Karpas-422 (cell line): ENCODE results near the gene RAET1E. TPM values are rescaled to one million over a fixed set of nuclear protein-coding genes. Genes with fewer than 3 reads are reported as not detected.
"Not testable (repeated sequence)": the region's sequence is repeated elsewhere in the genome, so short reads cannot be mapped to it uniquely, and the experiment has no call there.

Experiments
- DNase-seq: peaks from one replicate; pipeline ENCODE4 v3.0.0-alpha.2; 2015
- H2AFZ ChIP-seq: fragments of 200-600 bp; sonication (generic); 2 replicates; pipeline ENCODE4 v1.6.1; 2014; ENCODE audit warnings: antibody characterized with exemption, low read length, mixed read lengths
- H3K27ac ChIP-seq: fragments of 200-600 bp; sonication (generic); 2 replicates; pipeline ENCODE4 v1.5.1; 2014; ENCODE audit warnings: mild to moderate bottlenecking, low read length, moderate library complexity
- H3K27me3 ChIP-seq: fragments of 200-600 bp; sonication (generic); 2 replicates; pipeline ENCODE4 v1.6.1; 2014; ENCODE audit warnings: low read length, mixed read lengths
- H3K36me3 ChIP-seq: fragments of 200-600 bp; sonication (generic); 2 replicates; pipeline ENCODE4 v1.6.1; 2014; ENCODE audit warnings: low read length, mixed read lengths; ENCODE audit not compliant: insufficient read depth
- H3K4me1 ChIP-seq: fragments of 200-600 bp; sonication (generic); 2 replicates; pipeline ENCODE4 v1.6.1; 2014; ENCODE audit warnings: mild to moderate bottlenecking, low read length, mixed read lengths
- H3K4me2 ChIP-seq: fragments of 200-600 bp; sonication (generic); 2 replicates; pipeline ENCODE4 v1.6.1; 2014; ENCODE audit warnings: low read length, low read depth, mild to moderate bottlenecking; ENCODE audit not compliant: poor library complexity, severe bottlenecking
- H3K4me3 ChIP-seq: fragments of 200-600 bp; sonication (generic); 2 replicates; pipeline ENCODE4 v1.5.1; 2014; ENCODE audit warnings: mild to moderate bottlenecking, antibody characterized with exemption, low read length, mixed read lengths
- H3K79me2 ChIP-seq: fragments of 200-600 bp; sonication (generic); 2 replicates; pipeline ENCODE4 v1.6.1; 2014; ENCODE audit warnings: mild to moderate bottlenecking, low read length, mixed read lengths
- H3K9ac ChIP-seq: fragments of 200-600 bp; sonication (generic); 2 replicates; pipeline ENCODE4 v1.6.0; 2014; ENCODE audit warnings: low read length
- H3K9me2 ChIP-seq: fragments of 200-600 bp; sonication (generic), shearing (Covaris generic); replicated peaks from 2 replicates; pipeline ENCODE4 v1.6.0; 2014; ENCODE audit warnings: mild to moderate bottlenecking, low read length, moderate library complexity; ENCODE audit not compliant: insufficient read depth
- H3K9me3 ChIP-seq: fragments of 300-700, 200-600 bp; sonication (generic); 2 replicates; pipeline ENCODE4 v1.6.1; 2014; ENCODE audit warnings: low read length, mixed read lengths
- H4K20me1 ChIP-seq: fragments of 200-600 bp; sonication (generic); 2 replicates; pipeline ENCODE4 v1.6.1; 2014; ENCODE audit warnings: mild to moderate bottlenecking, antibody characterized with exemption, low read length, low read depth; ENCODE audit not compliant: insufficient read depth
- total RNA-seq: library from RNA; depleted of rRNA; stranded (reverse); fragments of >200 nt; shearing (Covaris generic); gene quantifications from 2 replicates; pipeline ENCODE4 v1.2.3, GENCODE V29; 2014; ENCODE audit warnings: low replicate concordance

Gene RAET1E
- total RNA-seq, 1 experiment from 2014 or later: not detected

DNA sequence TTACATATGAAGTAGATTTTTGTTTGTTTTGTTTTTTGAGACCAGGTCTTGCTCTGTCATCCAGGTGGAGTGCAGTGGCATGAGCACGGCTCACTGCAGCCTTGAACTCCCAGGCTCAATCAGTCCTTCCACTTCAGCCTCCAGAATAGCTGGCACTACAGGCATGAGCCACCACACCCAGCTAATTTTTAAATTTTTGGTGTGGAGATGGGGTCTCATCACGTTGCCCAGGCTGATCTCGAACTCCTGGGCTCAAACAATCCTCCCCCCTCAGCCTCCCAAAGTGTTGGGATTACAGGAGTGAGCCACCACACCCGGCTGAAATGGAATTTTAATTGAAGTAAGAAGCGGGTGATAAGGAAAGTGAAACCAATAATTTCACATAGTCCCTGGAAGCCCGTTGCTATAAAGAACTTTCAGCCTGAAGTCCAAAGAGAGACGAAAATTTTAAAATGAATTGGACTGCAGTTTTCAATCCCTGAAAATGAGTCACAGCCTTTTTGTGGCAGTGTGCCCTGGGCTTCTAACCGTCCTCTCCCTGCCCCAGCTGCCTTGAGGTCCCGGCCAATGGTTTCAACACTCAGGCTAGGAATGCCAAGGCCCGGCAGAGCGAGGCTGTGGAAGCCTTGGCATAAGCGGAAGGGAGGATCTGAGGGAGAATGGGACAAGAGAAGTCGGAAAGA is 757 bp downstream of the RAET1E start:
- Histone ChIP-seq H3K4me3 (no peak overlapping the region), H4K20me1 (no peaks in the 10 kb centered on the region), H2AFZ (no peak overlapping the region), H3K27me3 (no peaks in the 10 kb centered on the region), H3K4me1 (peaks cover 5% of the 10 kb centered on the region), H3K9ac (no peak overlapping the region), H3K9me2 (no peaks in the 10 kb centered on the region), H3K4me2 (no peak overlapping the region), H3K36me3 (no peaks in the 10 kb centered on the region), H3K27ac (no peak overlapping the region), H3K9me3 (no peaks in the 10 kb centered on the region), H3K79me2 (no peaks in the 10 kb centered on the region)
- DNase-seq: peak; percentile 32

DNA sequence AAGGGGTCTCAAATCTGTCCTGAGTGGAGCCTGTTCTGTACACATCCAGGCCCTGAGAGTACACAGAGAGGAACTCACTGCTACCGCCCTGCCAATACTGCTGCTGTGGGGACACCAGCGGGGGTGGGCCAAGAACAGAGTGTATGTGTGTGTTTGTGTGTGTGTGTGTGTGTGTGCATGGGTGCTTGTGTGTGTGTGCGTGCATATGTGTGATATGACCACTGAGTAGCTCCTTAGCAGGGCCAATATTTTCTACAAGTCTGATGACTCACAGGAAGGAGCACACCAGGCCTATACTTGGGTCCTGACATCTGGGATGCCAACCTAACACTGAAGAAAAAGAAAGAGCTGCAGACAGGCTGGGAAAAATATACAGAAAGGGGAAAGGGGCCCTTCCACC is 1.4 kb downstream of the RAET1E start:
- Histone ChIP-seq H3K9ac (no peak overlapping the region), H4K20me1 (no peaks in the 10 kb centered on the region), H3K36me3 (no peaks in the 10 kb centered on the region), H3K9me2 (no peaks in the 10 kb centered on the region), H3K9me3 (no peaks in the 10 kb centered on the region), H3K79me2 (no peaks in the 10 kb centered on the region), H3K27me3 (no peaks in the 10 kb centered on the region), H3K4me3 (no peak overlapping the region), H3K4me1 (peaks cover 5% of the 10 kb centered on the region), H2AFZ (no peak overlapping the region), H3K27ac (no peak overlapping the region), H3K4me2 (no peak overlapping the region)
- peak; percentile 37 for DNase-seq

DNA sequence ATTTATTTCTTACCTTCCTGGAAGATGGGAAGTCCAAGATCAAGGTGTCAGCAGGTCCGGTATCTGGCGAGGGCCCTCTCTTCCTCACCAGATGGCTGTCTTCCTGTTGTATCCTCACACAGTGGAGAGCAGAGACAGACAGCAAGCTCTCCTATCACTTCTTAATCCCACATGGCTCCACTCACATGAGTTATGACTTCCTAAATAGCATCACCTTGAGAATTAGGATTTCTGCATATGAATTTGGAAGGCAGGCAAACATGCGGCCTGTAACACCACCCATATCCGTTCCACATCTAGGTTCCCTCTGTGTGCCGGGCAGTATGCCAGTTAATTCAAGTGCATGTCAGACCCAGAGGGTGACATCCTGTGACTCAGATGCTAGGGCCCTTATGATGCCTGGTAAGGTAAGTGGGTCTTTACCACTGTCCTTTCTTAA is 2.1 kb downstream of the RAET1E start:
- no peaks in the 10 kb centered on the region for H4K20me1 ChIP-seq
- no peaks in the 10 kb centered on the region for H3K79me2 ChIP-seq
- H3K36me3 ChIP-seq: no peaks in the 10 kb centered on the region
- H3K27me3 ChIP-seq: no peaks in the 10 kb centered on the region
- peak; percentile 36 for DNase-seq
- H3K4me2 ChIP-seq: no peak overlapping the region
- H3K9ac ChIP-seq: no peak overlapping the region
- H3K27ac ChIP-seq: no peak overlapping the region
- no peak overlapping the region for H3K4me3 ChIP-seq
- no peaks in the 10 kb centered on the region for H3K9me2 ChIP-seq
- H2AFZ ChIP-seq: no peak overlapping the region
- H3K4me1 ChIP-seq: peaks cover 5% of the 10 kb centered on the region
- no peaks in the 10 kb centered on the region for H3K9me3 ChIP-seq

DNA sequence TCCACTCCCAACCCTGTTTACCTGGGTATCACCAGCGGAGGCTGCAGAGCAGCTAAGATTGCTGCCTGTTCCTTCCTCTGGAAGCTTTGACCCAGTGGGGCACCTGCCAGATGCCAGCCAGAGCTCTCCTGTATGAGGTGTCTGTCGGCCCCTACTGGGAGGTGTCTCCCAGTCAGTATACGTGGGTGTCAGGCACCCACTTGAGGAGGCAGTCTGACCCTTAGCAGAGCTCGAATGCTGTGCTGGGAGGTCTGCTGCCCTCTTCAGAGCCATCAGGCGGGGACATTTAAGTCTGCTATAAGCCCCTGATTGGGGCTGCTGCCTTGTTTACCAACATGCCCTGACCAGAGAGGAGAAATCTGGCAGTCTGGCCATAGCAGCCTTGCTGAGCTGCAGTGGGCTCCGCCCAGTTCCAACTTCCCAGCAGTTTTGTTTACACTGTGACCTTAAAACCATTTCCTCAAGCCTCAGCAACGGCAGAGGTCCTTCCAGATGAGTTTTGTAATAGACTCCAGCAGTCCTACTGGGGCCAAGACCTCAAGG is 2.8 kb downstream of the RAET1E start:
- no peaks in the 10 kb centered on the region for H4K20me1 ChIP-seq
- no peaks in the 10 kb centered on the region for H3K79me2 ChIP-seq
- H3K9me3 ChIP-seq: no peaks in the 10 kb centered on the region
- no peak overlapping the region for H2AFZ ChIP-seq
- H3K27ac ChIP-seq: no peak overlapping the region
- no peak overlapping the region for H3K9ac ChIP-seq
- H3K36me3 ChIP-seq: no peaks in the 10 kb centered on the region
- peaks cover 5% of the 10 kb centered on the region for H3K4me1 ChIP-seq
- no peak overlapping the region for H3K4me2 ChIP-seq
- no peaks in the 10 kb centered on the region for H3K9me2 ChIP-seq
- no peak for DNase-seq
- no peak overlapping the region for H3K4me3 ChIP-seq
- no peaks in the 10 kb centered on the region for H3K27me3 ChIP-seq

DNA sequence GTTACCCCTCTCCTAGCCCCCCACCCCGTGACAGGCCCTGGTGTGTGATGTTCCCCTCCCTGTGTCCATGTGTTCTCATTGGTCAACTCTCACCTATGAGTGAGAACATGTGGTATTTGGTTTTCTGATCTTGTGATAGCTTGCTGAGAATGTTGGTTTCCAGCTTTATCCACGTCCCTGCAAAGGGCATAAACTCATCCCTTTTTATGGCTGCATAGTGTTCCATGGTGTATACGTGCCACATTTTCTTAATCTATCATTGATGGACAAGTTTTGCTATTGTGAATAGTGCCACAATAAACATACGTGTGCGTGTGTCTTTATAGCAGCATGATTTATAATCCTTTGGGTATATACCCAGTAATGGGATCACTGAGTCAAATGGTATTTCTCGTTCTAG is 6.0 kb downstream of the RAET1E start:
- not testable (repeated sequence) for H3K4me3 ChIP-seq, H3K4me2 ChIP-seq, H3K4me1 ChIP-seq, H3K9me3 ChIP-seq, DNase-seq, H3K27me3 ChIP-seq, H3K9me2 ChIP-seq, H3K79me2 ChIP-seq, H3K9ac ChIP-seq, H3K27ac ChIP-seq, H4K20me1 ChIP-seq, H2AFZ ChIP-seq, H3K36me3 ChIP-seq

DNA sequence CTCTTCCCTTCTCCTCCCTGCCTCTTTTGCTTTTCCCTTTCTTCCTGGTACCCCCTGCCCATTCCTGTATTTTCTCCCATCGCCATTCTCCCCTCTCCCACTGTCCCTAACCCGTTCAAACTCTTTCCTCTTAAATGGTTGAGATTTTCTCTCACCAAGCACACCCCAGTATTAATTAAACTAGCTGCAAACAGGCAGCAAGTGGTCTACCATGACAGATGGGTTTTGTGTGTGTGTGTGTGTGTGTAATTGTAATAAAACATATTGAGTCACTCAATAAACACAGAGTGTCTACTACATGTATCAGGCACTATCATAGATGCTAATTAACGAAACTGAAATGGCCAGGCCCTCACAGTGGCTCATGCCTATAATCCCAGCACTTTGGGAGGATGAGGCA is 6.7 kb downstream of the RAET1E start:
- Histone ChIP-seq H3K4me2 (no peak overlapping the region), H3K9ac (no peak overlapping the region)
- no peak for DNase-seq

DNA sequence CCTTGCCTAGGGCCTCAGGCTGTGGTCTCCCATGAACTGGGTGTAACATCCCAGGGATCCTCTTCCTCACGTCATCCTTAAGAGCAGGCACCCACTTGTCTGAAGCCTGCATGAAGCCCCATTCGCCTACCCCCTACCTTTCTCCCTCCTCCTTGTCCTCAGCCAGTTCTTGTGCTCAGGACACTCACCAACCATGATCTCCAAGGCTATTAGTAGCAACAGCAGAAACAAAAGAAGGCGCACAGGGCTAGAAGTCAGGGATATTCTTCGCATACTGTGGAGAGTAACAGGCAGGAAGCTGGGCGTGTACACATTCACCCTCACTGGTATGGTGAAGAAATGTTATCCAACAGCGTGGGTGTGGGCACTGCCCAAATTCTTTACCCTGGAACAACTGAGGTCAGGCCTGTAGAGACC is 7.3 kb downstream of the RAET1E start:
- Histone ChIP-seq H2AFZ (no peak overlapping the region), H3K9ac (no peak overlapping the region), H3K9me2 (no peaks in the 10 kb centered on the region), H3K4me2 (no peak overlapping the region), H3K27ac (no peak overlapping the region), H3K9me3 (no peaks in the 10 kb centered on the region), H3K36me3 (no peaks in the 10 kb centered on the region), H4K20me1 (no peaks in the 10 kb centered on the region), H3K4me3 (no peak overlapping the region), H3K79me2 (no peaks in the 10 kb centered on the region), H3K27me3 (no peaks in the 10 kb centered on the region), H3K4me1 (no peaks in the 10 kb centered on the region)
- DNase-seq: no peak

More for the DNA sequence above, 6.7 kb downstream of the RAET1E start:
- no peaks in the 10 kb centered on the region for H3K79me2 ChIP-seq
- no peaks in the 10 kb centered on the region for H3K9me3 ChIP-seq
- H3K4me3 ChIP-seq: no peak overlapping the region
- H3K27ac ChIP-seq: no peak overlapping the region
- no peak overlapping the region for H2AFZ ChIP-seq
- no peaks in the 10 kb centered on the region for H3K9me2 ChIP-seq
- no peaks in the 10 kb centered on the region for H3K27me3 ChIP-seq
- no peaks in the 10 kb centered on the region for H3K4me1 ChIP-seq
- no peaks in the 10 kb centered on the region for H3K36me3 ChIP-seq
- H4K20me1 ChIP-seq: no peaks in the 10 kb centered on the region

DNA sequence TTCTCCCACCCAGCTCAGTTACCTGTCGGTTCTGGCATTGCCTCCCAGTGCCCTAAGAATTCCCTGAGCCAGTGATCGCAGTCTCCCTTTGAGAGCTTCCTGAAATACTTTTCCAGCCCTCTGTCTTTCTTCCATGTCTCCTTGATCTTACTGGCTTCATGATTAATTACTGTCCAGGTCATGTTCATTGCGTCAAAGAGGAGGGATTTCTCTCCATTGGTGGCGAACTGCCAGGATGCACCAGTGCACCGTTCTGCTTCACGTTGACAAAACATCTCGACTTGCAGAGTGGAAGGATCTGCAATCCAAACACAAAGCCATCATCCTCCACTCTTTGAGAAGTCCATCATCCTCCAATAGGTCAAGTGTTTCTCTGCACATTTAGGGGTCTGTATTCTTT is 8.6 kb downstream of the RAET1E start:
- Histone ChIP-seq H3K4me2 (no peak overlapping the region), H3K9me2 (no peaks in the 10 kb centered on the region), H3K27ac (no peak overlapping the region), H3K4me3 (no peak overlapping the region), H3K9ac (no peak overlapping the region), H3K27me3 (no peaks in the 10 kb centered on the region), H3K36me3 (no peaks in the 10 kb centered on the region), H3K9me3 (no peaks in the 10 kb centered on the region), H4K20me1 (no peaks in the 10 kb centered on the region), H3K4me1 (no peaks in the 10 kb centered on the region), H3K79me2 (no peaks in the 10 kb centered on the region), H2AFZ (no peak overlapping the region)
- no peak for DNase-seq
